GM20431 (cell line): ENCODE data around the gene PDILT.

Source experiments
- in situ Hi-C: fragments of 300-500 bp; cut with MseI, MboI; formaldehyde crosslinking; loops from one replicate; pipeline ENCODE4 v1.15.0; 2020; ENCODE audit warnings: low sequenced_read_pairs; ENCODE audit not compliant: unreplicated experiment

Gene PDILT

DNA sequence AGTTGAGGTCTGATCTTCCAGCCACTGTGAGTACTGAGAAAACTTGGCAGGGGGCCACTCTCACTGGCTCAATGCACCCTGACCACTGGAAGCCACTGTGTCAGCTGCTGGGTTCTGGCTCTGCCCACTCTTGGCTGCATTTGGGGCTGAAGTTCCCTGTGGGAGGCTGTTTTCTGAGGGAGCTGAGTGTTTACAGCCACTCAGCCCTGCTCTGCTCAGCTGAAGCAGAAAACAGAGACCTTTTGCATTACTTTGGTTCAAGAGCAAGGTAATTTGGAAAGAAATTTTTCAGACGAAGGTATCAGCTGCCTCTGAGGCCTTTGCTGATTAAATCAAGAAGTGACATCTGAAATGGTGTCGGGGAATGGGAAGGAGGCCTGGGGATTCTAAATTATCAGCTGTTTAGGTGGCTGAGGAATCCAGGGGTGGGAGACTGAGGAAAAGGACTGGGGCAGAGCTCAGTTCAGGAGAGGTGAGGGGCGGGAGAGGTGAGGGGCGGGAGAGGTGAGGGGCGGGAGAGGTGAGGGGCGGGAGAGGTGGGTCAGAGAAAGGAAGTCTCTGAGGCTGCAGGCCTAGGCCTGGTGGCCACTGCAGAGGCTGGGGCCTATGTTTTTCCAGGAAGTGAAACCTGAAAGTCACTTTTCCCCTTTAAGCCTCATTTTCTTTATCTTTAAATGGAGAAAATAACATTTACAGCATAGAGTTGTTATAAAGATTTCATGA is 5.0 kb upstream of the PDILT start, which contains the start of gene ACSM5:
ACSM5 (plus strand) TSS at position 137 of the 723 bp plus-strand sequence. CDS start 1,951 bp downstream, outside the sequence.
- in situ Hi-C loops: no loop called here

GRCh38 chr16:20402651-20403050 is 1.9 kb downstream of the PDILT start:
- in situ Hi-C loops: no loop called here

DNA sequence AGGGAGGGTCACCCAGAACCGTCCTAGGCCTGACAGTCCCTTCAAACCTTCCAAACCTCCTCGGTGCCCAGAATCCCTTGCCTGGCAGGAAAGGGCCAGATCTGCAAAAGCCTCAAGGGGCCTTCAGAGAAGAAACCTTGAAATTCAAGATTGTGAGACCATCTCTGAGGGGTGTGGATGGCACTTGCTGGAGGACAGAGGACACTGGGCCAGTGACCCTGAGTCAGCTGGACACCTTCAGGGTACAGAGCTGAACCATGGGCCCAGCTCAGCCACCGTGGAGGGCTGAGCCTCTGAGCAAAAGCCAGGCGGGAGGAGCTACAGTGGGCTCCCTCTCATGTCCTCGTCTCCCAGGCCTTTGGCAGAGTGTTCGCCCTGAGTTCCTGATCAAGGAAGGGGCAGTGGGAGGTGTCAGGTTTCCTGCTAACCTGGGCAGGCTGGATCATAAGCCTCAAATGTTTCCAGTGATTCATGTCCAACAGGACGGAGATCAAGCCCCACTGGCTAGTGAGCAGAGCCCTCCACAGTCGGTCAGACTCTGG is 3.0 kb downstream of the PDILT start:
- in situ Hi-C loops: no loop called here

GRCh38 chr16:20401066-20401465 is 3.5 kb downstream of the PDILT start:
- in situ Hi-C loops: no loop called here

DNA sequence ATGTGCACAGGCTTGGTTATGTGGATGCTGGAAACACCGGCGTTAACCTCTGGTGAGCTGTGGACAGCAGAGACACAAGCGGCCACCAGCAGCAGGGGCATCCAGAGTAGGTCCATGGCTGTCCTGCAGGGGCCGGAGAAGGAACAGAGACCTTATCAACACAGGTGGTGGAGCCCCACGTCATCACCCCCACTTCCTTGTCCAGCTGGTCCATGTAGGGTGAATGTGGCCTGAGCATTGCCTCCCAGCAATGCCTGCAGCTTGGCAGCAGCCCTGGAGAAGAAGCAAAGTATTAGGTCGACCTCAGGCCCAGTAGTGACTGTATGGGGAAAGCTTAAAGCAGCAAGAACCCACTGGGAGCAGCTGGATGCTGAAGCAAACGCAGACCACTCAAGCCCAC is 5.4 kb downstream of the PDILT start:
- in situ Hi-C loops: loop anchor here (25.0 kb wide), 1 partner anchor 487 kb away; no protein-coding TSS in a partner anchor

GRCh38 chr16:20398603-20399002 is 5.9 kb downstream of the PDILT start:
- in situ Hi-C loops: loop anchor here (25.0 kb wide), 1 partner anchor 486 kb away; no protein-coding TSS in a partner anchor

DNA sequence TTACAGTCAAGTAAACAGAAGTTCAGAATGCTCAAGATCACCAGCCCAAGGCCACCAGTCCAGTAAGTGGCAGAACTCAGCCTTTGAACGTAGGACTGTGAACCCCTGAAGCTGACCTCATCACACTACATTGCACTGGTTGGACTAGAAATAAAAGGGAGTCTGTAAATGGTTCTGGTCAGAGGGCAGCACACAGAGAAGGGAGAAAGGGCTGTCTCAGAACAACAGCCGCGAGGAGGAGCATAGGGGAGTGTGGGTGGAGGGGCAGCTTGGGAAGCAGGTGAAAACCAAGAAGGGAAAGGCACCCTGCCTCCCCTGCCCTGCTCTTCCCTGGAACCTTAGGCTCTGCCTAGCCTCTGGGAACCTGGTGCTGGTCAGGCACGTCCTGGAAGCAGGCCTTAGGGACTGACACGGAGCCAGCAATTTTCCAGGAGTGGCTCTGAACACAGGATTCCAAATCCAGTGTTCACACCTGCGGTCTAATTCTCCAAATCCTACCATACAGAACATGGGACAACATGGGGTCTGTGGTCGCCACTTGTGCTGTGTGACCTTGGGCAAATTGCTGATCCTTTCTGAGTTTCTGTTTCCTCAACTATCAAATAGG is 7.0 kb downstream of the PDILT start:
- in situ Hi-C loops: loop anchor here (25.0 kb wide), 1 partner anchor 485 kb away; no protein-coding TSS in a partner anchor

- in situ Hi-C loops: loop anchor here (25.0 kb wide), 1 partner anchor 485 kb away; no protein-coding TSS in a partner anchor
Observed at GRCh38 chr16:20396846-20397467, 7.6 kb downstream of the PDILT start.

- in situ Hi-C loops: loop anchor here (25.0 kb wide), 1 partner anchor 484 kb away; no protein-coding TSS in a partner anchor
Observed at GRCh38 chr16:20395946-20396345, 8.6 kb downstream of the PDILT start.

DNA sequence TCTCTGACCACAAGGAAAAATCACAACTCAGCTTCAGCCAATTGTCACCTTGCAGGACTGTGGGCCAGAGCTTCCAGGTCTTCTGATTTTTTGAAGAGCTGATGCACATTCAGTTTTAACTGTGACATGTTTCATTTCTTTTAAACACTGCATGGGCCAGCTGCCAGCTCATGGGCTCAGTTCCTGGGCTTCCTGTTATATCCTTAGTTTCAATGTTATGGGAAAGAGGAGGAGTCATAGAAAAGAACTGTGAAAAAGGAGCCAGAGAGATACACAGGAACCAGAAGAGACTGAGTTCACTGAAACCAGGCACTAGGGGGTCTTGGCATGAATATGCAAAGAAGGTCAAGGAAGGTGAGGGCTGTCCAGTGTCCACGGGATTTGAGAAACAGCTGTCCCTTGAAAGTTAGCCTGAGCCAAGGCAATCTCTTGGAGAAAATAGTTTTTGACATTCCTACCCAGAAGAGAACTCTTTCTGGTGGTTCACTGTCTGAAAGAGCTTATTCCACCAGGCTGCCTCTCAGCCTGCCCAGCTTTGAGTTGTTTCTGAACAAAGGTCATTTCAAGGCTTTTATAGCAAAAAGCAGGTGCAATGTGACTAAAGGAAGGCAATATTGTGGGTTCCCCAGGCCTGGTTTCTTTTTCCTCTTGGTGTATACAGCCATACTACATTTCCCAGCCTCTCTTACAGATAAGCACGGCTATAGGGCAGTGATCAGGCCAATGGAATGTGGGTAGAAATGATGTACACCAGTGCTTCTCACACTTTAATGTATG is 10.5 kb downstream of the PDILT start:
- in situ Hi-C loops: loop anchor here (25.0 kb wide), 1 partner anchor 482 kb away; no protein-coding TSS in a partner anchor

- in situ Hi-C loops: loop anchor here (25.0 kb wide), 1 partner anchor 479 kb away; no protein-coding TSS in a partner anchor
Observed at GRCh38 chr16:20391045-20391444, 13.5 kb downstream of the PDILT start.

- in situ Hi-C loops: loop anchor here (25.0 kb wide), 1 partner anchor 477 kb away; no protein-coding TSS in a partner anchor
Observed at GRCh38 chr16:20388854-20389253, 15.7 kb downstream of the PDILT start.

GRCh38 chr16:20387978-20388377 is 16.6 kb downstream of the PDILT start:
- in situ Hi-C loops: loop anchor here (25.0 kb wide), 1 partner anchor 476 kb away; no protein-coding TSS in a partner anchor

DNA sequence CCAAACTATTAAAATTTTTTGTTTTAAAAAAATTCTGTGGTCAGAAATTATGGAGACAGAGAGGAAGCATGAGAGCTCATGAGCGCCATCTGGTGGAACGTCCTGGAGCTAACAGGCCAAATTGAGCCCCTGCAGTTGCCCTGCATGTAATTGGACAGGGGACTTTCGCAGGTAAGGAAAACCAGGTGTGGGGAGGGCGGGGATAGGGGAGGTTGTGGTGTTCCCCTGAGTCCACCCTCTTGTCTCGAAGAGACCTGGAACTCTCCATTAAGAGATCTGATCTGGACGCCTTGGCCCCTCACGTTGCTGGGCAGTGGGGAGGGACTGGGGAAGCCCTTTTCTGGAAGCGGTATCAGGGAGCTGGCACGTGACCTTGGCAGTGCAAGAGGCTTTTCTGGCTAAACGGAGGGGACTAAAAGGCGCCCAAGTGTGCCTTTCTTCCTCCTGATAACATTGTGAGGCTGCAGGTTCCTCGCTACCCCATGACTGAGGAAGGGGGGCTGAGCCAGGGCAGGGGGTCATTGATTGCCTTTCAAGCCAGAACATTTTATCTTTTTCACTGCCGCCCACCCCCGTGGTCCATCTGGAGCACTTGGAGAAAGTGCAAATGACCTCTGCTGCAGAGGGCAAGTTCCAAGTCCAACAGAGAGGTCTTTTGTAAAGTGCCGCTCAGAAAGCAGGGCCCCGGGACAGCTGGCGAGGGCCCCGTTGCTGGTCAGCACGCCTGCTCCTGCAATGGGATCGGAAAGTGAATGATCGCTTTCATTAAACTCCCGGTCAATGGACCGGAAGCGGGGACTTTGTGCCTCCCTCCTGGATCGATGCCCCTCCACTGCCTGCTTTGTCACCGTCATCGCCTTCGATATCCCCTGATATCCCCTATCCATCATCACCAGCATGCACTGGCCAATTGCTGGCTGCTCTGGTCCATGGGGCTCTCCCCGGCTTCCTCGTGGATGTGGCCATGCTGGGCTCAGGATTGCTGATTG is 18.4 kb downstream of the PDILT start:
- in situ Hi-C loops: loop anchor here (25.0 kb wide), 1 partner anchor 474 kb away; no protein-coding TSS in a partner anchor

- in situ Hi-C loops: loop anchor here (25.0 kb wide), 1 partner anchor 471 kb away; no protein-coding TSS in a partner anchor
Observed at GRCh38 chr16:20383106-20384029, 21.2 kb downstream of the PDILT start.

GRCh38 chr16:20382202-20382948 is 22.2 kb downstream of the PDILT start:
- in situ Hi-C loops: loop anchor here (25.0 kb wide), 1 partner anchor 470 kb away; no protein-coding TSS in a partner anchor
